Hepatocyte (in vitro differentiated cells): ENCODE results near the gene OR56A3. TPM values are rescaled to one million over a fixed set of nuclear protein-coding genes. Genes with fewer than 3 reads are reported as not detected.
"Not testable (repeated sequence)": the region's sequence is repeated elsewhere in the genome, so short reads cannot be mapped to it uniquely, and the experiment has no call there.

Experiments
- DNase-seq: peaks from one replicate; pipeline ENCODE4 v3.0.0-alpha.2; 2016; ENCODE audit warnings: low spot score
- H2AFZ ChIP-seq: fragments of 200-600 bp; sonication (generic); 2 replicates; pipeline ENCODE4 v1.6.0; 2016; ENCODE audit warnings: antibody characterized with exemption, mild to moderate bottlenecking
- H3K27ac ChIP-seq: fragments of 200-600 bp; sonication (generic); 2 replicates; pipeline ENCODE4 v1.5.1; 2016; ENCODE audit warnings: mild to moderate bottlenecking
- H3K27me3 ChIP-seq: fragments of 200-600 bp; sonication (generic); 2 replicates; pipeline ENCODE4 v1.6.1; 2016
- H3K36me3 ChIP-seq: fragments of 200-600 bp; sonication (generic); replicated peaks from 2 replicates; pipeline ENCODE4 v1.5.1; 2016; ENCODE audit warnings: low read depth; ENCODE audit not compliant: insufficient read depth
- H3K4me1 ChIP-seq: fragments of 200-600 bp; sonication (generic); 2 replicates; pipeline ENCODE4 v1.5.1; 2016; ENCODE audit warnings: mild to moderate bottlenecking, moderate library complexity; ENCODE audit not compliant: insufficient read depth
- H3K4me2 ChIP-seq: fragments of 200-600 bp; sonication (generic); 2 replicates; pipeline ENCODE4 v1.6.0; 2016
- H3K4me3 ChIP-seq: fragments of 200-600 bp; sonication (generic); 2 replicates; pipeline ENCODE4 v1.5.1; 2016; ENCODE audit warnings: mild to moderate bottlenecking
- H3K79me2 ChIP-seq: fragments of 200-600 bp; sonication (generic); 2 replicates; pipeline ENCODE4 v1.6.0; 2017; ENCODE audit warnings: mild to moderate bottlenecking
- H3K9me2 ChIP-seq: fragments of 200-600 bp; sonication (generic); replicated peaks from 2 replicates; pipeline ENCODE4 v1.6.0; 2017; ENCODE audit warnings: mild to moderate bottlenecking; ENCODE audit not compliant: insufficient read depth
- H3K9me3 ChIP-seq: fragments of 200-600 bp; sonication (generic); 2 replicates; pipeline ENCODE4 v1.5.1; 2016; ENCODE audit warnings: low read depth, mild to moderate bottlenecking
- H4K20me1 ChIP-seq: fragments of 200-600 bp; sonication (generic); 2 replicates; pipeline ENCODE4 v1.6.0; 2016; ENCODE audit warnings: mild to moderate bottlenecking; ENCODE audit not compliant: insufficient read depth, poor library complexity, severe bottlenecking
- EZH2 ChIP-seq: fragments of 200-600 bp; sonication (generic); IDR thresholded peaks from 2 replicates; pipeline ENCODE4 v1.6.1; 2016; ENCODE audit warnings: antibody characterized with exemption, mild to moderate bottlenecking, borderline replicate concordance
- EZH2phosphoT487 ChIP-seq: fragments of 200-600 bp; sonication (generic); IDR thresholded peaks from one replicate; pipeline ENCODE4 v1.6.1; 2018; ENCODE audit warnings: antibody characterized with exemption, mild to moderate bottlenecking, low read depth, moderate library complexity; ENCODE audit not compliant: unreplicated experiment, severe bottlenecking
- WGBS: methylation state at CpG from one replicate; pipeline ENCODE4 v1.1.6; 2016; ENCODE audit warnings: low lambda C conversion rate; ENCODE audit errors: missing lambda C conversion rate; 5-methylcytosine and 5-hydroxymethylcytosine counted together
- polyA plus RNA-seq: library from polyadenylated mRNA; unstranded; fragments of >200 nt; fragmentation: Nextera tagmentation; extraction: Ambion mirVana; gene quantifications from 2 replicates; pipeline ENCODE4 v1.2.1, GENCODE V29; 2016
- total RNA-seq: library from RNA; depleted of rRNA; stranded (reverse); fragments of >200 nt; gene quantifications from 2 replicates; pipeline ENCODE4 v1.2.3, GENCODE V29; 2014
- TF ChIP-seq, protein P1 (sequence below): fragments of 200-600 bp; sonication (generic); IDR thresholded peaks from 2 replicates; pipeline ENCODE4 v1.5.1; 2016; ENCODE audit warnings: antibody characterized with exemption, mild to moderate bottlenecking; ENCODE audit not compliant: poor library complexity

OR56A3 gene
- total and polyA plus RNA-seq, 2 experiments from 2014 or later = not detected

GRCh38 chr11:5937868-5938602 lies 4.0 kb upstream of the OR56A3 start:
- H3K27me3 ChIP-seq = no peaks in the 10 kb centered on the region
- WGBS = 95% methylated on average over 39 of the region's 39 CpGs
- H4K20me1 ChIP-seq = no peaks in the 10 kb centered on the region
- H3K9me3 ChIP-seq = no peaks in the 10 kb centered on the region
- H3K4me2 ChIP-seq = no peak overlapping the region
- no peaks in the 10 kb centered on the region for H3K4me1 ChIP-seq
- no peak overlapping the region for H3K4me3 ChIP-seq
- no peak overlapping the region for H3K27ac ChIP-seq
- no peak overlapping the region for H2AFZ ChIP-seq
- no peaks in the 10 kb centered on the region for H3K79me2 ChIP-seq
- no peak for TF ChIP-seq EZH2phosphoT487
- TF ChIP-seq, protein P1, sequence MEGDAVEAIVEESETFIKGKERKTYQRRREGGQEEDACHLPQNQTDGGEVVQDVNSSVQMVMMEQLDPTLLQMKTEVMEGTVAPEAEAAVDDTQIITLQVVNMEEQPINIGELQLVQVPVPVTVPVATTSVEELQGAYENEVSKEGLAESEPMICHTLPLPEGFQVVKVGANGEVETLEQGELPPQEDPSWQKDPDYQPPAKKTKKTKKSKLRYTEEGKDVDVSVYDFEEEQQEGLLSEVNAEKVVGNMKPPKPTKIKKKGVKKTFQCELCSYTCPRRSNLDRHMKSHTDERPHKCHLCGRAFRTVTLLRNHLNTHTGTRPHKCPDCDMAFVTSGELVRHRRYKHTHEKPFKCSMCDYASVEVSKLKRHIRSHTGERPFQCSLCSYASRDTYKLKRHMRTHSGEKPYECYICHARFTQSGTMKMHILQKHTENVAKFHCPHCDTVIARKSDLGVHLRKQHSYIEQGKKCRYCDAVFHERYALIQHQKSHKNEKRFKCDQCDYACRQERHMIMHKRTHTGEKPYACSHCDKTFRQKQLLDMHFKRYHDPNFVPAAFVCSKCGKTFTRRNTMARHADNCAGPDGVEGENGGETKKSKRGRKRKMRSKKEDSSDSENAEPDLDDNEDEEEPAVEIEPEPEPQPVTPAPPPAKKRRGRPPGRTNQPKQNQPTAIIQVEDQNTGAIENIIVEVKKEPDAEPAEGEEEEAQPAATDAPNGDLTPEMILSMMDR = no peak
- H3K9me2 ChIP-seq = no peaks in the 10 kb centered on the region
- H3K36me3 ChIP-seq = no peaks in the 10 kb centered on the region
- DNase-seq = no peak

DNA sequence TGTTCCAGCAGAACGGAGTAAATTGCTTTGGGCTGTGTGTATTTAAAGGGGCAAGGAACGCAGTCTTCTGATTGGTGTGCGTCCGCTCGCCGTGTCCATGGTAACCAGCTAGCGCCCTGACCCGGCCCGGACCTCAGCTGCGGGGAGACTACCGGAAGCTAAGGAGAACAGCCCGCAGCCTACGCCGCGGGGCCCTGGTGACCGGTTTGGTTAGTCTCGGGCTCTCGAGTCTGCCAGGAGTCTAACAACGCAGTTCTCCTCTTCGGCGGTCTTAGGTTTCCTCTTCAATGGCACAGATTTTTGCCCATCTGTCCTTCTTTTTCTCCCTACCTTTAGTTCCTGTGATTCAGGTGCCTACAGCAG lies 3.5 kb upstream of the OR56A3 start:
- Histone ChIP-seq H3K4me1 (no peaks in the 10 kb centered on the region), H2AFZ (no peak overlapping the region), H3K79me2 (no peaks in the 10 kb centered on the region), H3K4me3 (no peak overlapping the region), H3K9me2 (no peaks in the 10 kb centered on the region), H3K4me2 (no peak overlapping the region), H3K27me3 (no peaks in the 10 kb centered on the region), H3K9me3 (no peaks in the 10 kb centered on the region), H3K27ac (no peak overlapping the region), H4K20me1 (no peaks in the 10 kb centered on the region), H3K36me3 (no peaks in the 10 kb centered on the region)
- no peak for DNase-seq
- 93% methylated on average over 20 of the region's 21 CpGs for WGBS
- no peak for TF ChIP-seq EZH2phosphoT487
- no peak for TF ChIP-seq EZH2

DNA sequence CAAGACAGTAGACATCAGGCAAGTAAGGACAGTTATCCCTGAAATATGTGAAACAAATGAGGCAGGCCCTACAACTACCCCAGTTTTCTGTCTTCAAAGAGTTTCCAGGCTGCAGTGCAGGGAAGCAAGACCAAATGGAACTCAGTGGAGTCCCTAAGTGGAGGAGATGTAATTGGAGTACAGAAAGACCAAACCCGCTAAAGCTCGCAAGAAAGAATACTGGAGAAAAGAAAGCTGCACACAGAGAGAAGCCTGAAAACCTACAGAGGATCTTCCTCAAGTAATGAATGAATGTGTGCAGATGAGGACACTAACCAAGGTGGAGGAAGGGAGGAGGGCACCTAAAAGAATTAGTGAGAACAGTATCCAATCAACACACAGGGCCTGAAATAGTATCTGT lies 1.3 kb upstream of the OR56A3 start:
- H3K27me3 ChIP-seq = no peaks in the 10 kb centered on the region
- no peaks in the 10 kb centered on the region for H4K20me1 ChIP-seq
- 96% methylated on average over 2 of the region's 2 CpGs for WGBS
- no peaks in the 10 kb centered on the region for H3K9me2 ChIP-seq
- no peaks in the 10 kb centered on the region for H3K9me3 ChIP-seq
- H3K4me3 ChIP-seq = no peak overlapping the region
- no peaks in the 10 kb centered on the region for H3K4me1 ChIP-seq
- DNase-seq = no peak
- no peak overlapping the region for H2AFZ ChIP-seq
- no peaks in the 10 kb centered on the region for H3K79me2 ChIP-seq
- no peak overlapping the region for H3K27ac ChIP-seq
- no peak for TF ChIP-seq EZH2
- TF ChIP-seq, protein P1 = no peak
- TF ChIP-seq EZH2phosphoT487 = no peak
- H3K36me3 ChIP-seq = no peaks in the 10 kb centered on the region
- no peak overlapping the region for H3K4me2 ChIP-seq

GRCh38 chr11:5955586-5955985 lies 13.5 kb downstream of the OR56A3 start:
- 95% methylated on average over 3 of the region's 3 CpGs for WGBS
- no peak for TF ChIP-seq EZH2
- TF ChIP-seq EZH2phosphoT487 = no peak
- TF ChIP-seq, protein P1 = no peak

DNA sequence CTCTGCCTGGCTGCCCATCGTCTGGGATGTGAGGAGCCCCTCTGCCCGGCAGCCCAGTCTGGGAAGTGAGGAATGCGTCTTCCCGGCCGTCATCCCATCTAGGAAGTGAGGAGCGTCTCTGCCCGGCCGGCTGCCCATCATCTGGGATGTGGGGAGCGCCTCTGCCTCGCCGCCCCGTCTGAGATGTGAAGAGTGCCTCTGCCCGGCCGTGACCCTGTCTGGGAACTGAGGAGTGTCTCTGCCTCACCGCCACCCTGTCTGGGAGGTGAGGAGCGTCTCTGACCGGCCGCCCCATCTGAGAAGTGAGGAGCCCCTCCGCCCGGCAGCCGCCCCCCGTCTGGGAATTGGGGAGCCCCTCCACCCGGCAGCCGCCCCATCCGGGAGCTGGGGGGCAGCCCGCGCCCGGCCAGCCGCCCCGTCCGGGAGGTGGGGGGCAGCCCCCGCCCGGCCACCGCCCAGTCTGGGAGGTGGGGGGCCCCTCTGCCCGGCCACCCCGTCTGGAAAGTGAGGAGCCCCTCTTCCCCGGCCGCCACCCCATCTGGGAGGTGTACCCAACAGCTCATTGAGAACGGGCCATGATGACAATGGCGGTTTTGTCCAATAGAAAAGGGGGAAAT lies 18.8 kb downstream of the OR56A3 start:
- H3K9me2 ChIP-seq, H2AFZ ChIP-seq, H3K9me3 ChIP-seq, H3K4me3 ChIP-seq, H4K20me1 ChIP-seq, DNase-seq, H3K27me3 ChIP-seq, H3K27ac ChIP-seq, H3K4me2 ChIP-seq, H3K36me3 ChIP-seq, H3K4me1 ChIP-seq, H3K79me2 ChIP-seq: not testable (repeated sequence)
- WGBS = 92% methylated on average over 17 of the region's 40 CpGs

More at GRCh38 chr11:5955586-5955985, 13.5 kb downstream of the OR56A3 start:
- no peaks in the 10 kb centered on the region for H4K20me1 ChIP-seq
- no peak overlapping the region for H2AFZ ChIP-seq
- H3K36me3 ChIP-seq = no peaks in the 10 kb centered on the region
- H3K9me2 ChIP-seq = no peaks in the 10 kb centered on the region
- no peaks in the 10 kb centered on the region for H3K27me3 ChIP-seq
- no peak overlapping the region for H3K27ac ChIP-seq
- no peak overlapping the region for H3K4me3 ChIP-seq
- H3K79me2 ChIP-seq = no peaks in the 10 kb centered on the region
- DNase-seq = no peak
- no peaks in the 10 kb centered on the region for H3K9me3 ChIP-seq
- H3K4me2 ChIP-seq = no peak overlapping the region
- no peaks in the 10 kb centered on the region for H3K4me1 ChIP-seq
